Lower lobe of right lung (tissue), 2 donors: Measurements from ENCODE around the gene GIPC3. TPM values are rescaled to one million over a fixed set of nuclear protein-coding genes. Genes with fewer than 3 reads are reported as not detected.
A peak's percentile ranks its signal among the peaks of the same experiment; 100 is the strongest.

Source experiments
- ATAC-seq, 2 donors: fragments of 200-7000 bp; cut with Tn5 transposase; one replicate each; pipeline ENCODE4 v1.9.1; 2020 to 2022; ENCODE audit warnings: mild to moderate bottlenecking in 2 of 2, moderate library complexity in 2 of 2
- DNase-seq: peaks from one replicate; pipeline ENCODE4 v3.0.0-alpha.2; 2020
- H3K27ac ChIP-seq: fragments of 200-600 bp; one replicate; pipeline ENCODE4 v1.8.0; 2022
- H3K27me3 ChIP-seq: fragments of 200-600 bp; one replicate; pipeline ENCODE4 v1.8.0; 2022; ENCODE audit warnings: low read depth
- H3K36me3 ChIP-seq: fragments of 200-600 bp; one replicate; pipeline ENCODE4 v1.8.0; 2022; ENCODE audit warnings: mild to moderate bottlenecking
- H3K4me1 ChIP-seq: fragments of 200-600 bp; one replicate; pipeline ENCODE4 v1.8.0; 2022
- H3K4me3 ChIP-seq: fragments of 200-600 bp; one replicate; pipeline ENCODE4 v1.8.0; 2022; ENCODE audit warnings: mild to moderate bottlenecking
- H3K9me3 ChIP-seq: fragments of 200-600 bp; one replicate; pipeline ENCODE4 v1.8.0; 2022
- intact Hi-C: fragments of 100-400 bp; cut with DNase I; formaldehyde crosslinking; loops from one replicate; pipeline ENCODE4 v1.11.0; 2022
- long read RNA-seq: library from polyadenylated mRNA; unstranded; transcript quantifications from one replicate; pipeline ENCODE4 v2.0.0, GENCODE V29; 2021
- total RNA-seq: library from RNA; stranded (reverse); fragmentation: NEBNext Ultra II Directional; extraction: Animal tissue kit (Norgen Biotek cat#: 25700); gene quantifications from one replicate; pipeline ENCODE4 v1.2.1, GENCODE V29; 2021
- TF ChIP-seq, protein P1 (sequence below): fragments of 200-600 bp; IDR thresholded peaks from one replicate; pipeline ENCODE4 v1.8.0; 2022; ENCODE audit warnings: antibody characterized with exemption, mild to moderate bottlenecking
- donor health status: DM: no; HTN: yes; CAD: no; lungs with severe emphysema.

Gene GIPC3
- 4.2 TPM for total RNA-seq
- long read RNA-seq, full-length matches to known transcripts: 4 of 4 reads
- long read RNA-seq, partial matches to known transcripts: 0 of 4 reads
- long read RNA-seq, other reads (novel, unspliced or antisense): 0 of 4 reads

GRCh38 chr19:3585301-3586126 is at the start of gene GIPC3:
GIPC3 (plus strand) TSS chr19:3585478; CDS start chr19:3585598, 120 bp downstream.
- DNase-seq: no peak
- peak in 1 of 2 donors; percentile 5 for ATAC-seq
- TF ChIP-seq, protein P1, sequence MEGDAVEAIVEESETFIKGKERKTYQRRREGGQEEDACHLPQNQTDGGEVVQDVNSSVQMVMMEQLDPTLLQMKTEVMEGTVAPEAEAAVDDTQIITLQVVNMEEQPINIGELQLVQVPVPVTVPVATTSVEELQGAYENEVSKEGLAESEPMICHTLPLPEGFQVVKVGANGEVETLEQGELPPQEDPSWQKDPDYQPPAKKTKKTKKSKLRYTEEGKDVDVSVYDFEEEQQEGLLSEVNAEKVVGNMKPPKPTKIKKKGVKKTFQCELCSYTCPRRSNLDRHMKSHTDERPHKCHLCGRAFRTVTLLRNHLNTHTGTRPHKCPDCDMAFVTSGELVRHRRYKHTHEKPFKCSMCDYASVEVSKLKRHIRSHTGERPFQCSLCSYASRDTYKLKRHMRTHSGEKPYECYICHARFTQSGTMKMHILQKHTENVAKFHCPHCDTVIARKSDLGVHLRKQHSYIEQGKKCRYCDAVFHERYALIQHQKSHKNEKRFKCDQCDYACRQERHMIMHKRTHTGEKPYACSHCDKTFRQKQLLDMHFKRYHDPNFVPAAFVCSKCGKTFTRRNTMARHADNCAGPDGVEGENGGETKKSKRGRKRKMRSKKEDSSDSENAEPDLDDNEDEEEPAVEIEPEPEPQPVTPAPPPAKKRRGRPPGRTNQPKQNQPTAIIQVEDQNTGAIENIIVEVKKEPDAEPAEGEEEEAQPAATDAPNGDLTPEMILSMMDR: no peak

DNA sequence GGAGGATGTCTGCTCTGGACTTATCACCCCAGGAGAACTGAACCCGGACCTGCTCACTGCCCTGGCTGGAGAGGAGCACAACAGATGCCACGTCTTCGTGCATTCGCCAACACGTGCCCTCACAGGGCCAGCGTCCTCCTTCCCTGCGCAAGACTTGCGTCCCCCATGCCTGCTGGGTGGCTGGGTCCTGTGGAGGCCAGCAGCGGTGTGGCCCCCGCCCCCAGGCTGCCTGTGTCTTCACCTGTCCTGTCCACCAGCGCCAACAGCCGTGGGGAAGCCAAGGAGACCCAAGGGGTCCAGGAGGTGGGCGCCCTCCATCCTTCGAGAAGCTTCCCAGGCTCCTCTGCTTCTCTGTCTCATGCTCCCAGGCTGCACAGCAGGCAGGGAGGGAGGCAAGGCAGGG is 49.7 kb upstream of the GIPC3 start:
- H3K4me3 ChIP-seq: no peak overlapping the region
- no peak for ATAC-seq
- TF ChIP-seq, protein P1: no peak
- H3K9me3 ChIP-seq: no peaks in the 10 kb centered on the region
- intact Hi-C loops: no loop called here
- no peak for DNase-seq
- H3K27me3 ChIP-seq: no peaks in the 10 kb centered on the region
- no peaks in the 10 kb centered on the region for H3K4me1 ChIP-seq
- no peak overlapping the region for H3K27ac ChIP-seq
- H3K36me3 ChIP-seq: peaks cover 63% of the 10 kb centered on the region

More at GRCh38 chr19:3585301-3586126, at the start of gene GIPC3:
- intact Hi-C loops: no loop called here
- Histone ChIP-seq H3K27me3 (peaks cover 25% of the 10 kb centered on the region), H3K4me3 (peak within 1 kb of the TSS; percentile 54), H3K27ac (no peak within 1 kb of the TSS), H3K36me3 (no peaks in the 10 kb centered on the region), H3K4me1 (peaks cover 10% of the 10 kb centered on the region), H3K9me3 (no peaks in the 10 kb centered on the region)

- intact Hi-C loops: no loop called here
- ATAC-seq: no peak
- DNase-seq: no peak
- H3K9me3 ChIP-seq: no peaks in the 10 kb centered on the region
- H3K4me3 ChIP-seq: no peak overlapping the region
- no peak overlapping the region for H3K27ac ChIP-seq
- H3K4me1 ChIP-seq: no peaks in the 10 kb centered on the region
- TF ChIP-seq, protein P1: no peak
- H3K27me3 ChIP-seq: no peaks in the 10 kb centered on the region
- H3K36me3 ChIP-seq: peaks cover 59% of the 10 kb centered on the region
Measured at GRCh38 chr19:3535981-3536380, 49.3 kb upstream of the GIPC3 start.

DNA sequence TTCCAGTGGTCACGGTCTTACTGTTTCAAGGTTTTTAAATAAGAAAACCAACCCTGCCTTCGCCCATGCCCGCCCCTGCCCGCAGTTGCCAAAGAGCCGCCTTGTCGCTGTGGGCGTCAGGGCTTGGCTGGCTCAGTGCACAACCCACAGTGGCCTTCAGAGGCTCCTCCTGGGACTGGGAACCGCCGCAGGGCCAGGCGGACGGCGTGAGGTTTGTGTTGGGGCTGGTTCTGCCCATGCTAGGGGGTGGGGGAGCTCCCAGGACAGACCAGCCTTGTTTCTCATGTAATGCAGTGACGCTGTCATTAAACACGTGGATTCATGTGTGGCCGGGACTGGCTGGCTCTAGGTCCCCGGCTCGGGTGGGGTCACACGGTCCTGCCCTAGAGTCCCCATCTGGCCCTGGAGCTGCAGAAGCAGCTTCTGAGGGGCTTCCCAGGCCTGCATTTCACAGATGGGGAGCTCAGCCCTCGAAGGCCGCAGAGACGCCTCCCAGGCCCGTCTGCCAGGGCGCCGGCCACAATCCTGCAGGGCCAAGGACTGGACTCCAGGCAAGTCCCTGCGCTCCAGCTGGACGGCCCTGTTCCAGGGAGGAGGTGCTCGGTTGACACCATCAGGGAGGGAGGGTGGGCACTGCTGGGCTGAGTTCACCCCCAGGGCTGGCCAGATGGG is 48.7 kb upstream of the GIPC3 start:
- no peak for ATAC-seq
- no peak for DNase-seq
- Histone ChIP-seq H3K9me3 (no peaks in the 10 kb centered on the region), H3K36me3 (peaks cover 53% of the 10 kb centered on the region), H3K4me1 (no peaks in the 10 kb centered on the region), H3K4me3 (no peak overlapping the region), H3K27me3 (no peaks in the 10 kb centered on the region), H3K27ac (no peak overlapping the region)
- intact Hi-C loops: no loop called here
- TF ChIP-seq, protein P1: no peak

GRCh38 chr19:3537101-3537437 is 48.2 kb upstream of the GIPC3 start:
- Histone ChIP-seq H3K27ac (no peak overlapping the region), H3K9me3 (no peaks in the 10 kb centered on the region), H3K4me1 (no peaks in the 10 kb centered on the region), H3K27me3 (no peaks in the 10 kb centered on the region), H3K36me3 (peaks cover 48% of the 10 kb centered on the region), H3K4me3 (no peak overlapping the region)
- intact Hi-C loops: no loop called here
- TF ChIP-seq, protein P1: no peak
- DNase-seq (no peak), ATAC-seq (no peak)
